IgD-negative memory B cell (primary cell): ENCODE measurements around the gene ZFP36L1. TPM values are rescaled to one million over a fixed set of nuclear protein-coding genes. Genes with fewer than 3 reads are reported as not detected.

Source experiments
- H3K27ac Mint-ChIP-seq, 3 donors: one replicate each; pipeline ENCODE4 v1.8.0; 2020 to 2022; ENCODE audit warnings: mild to moderate bottlenecking in 3 of 3, mixed read lengths in 3 of 3, moderate library complexity in 1 of 3
- H3K27me3 Mint-ChIP-seq: one replicate; pipeline ENCODE4 v1.8.0; 2021; ENCODE audit warnings: mixed read lengths
- H3K36me3 Mint-ChIP-seq: one replicate; pipeline ENCODE4 v1.8.0; 2020; ENCODE audit warnings: mild to moderate bottlenecking, mixed read lengths
- H3K4me1 Mint-ChIP-seq, 3 donors: one replicate each; pipeline ENCODE4 v1.8.0; 2020 to 2022; ENCODE audit warnings: mixed read lengths in 3 of 3, mild to moderate bottlenecking in 1 of 3
- H3K4me3 Mint-ChIP-seq, 4 donors: one replicate each; pipeline ENCODE4 v1.8.0; 2020 to 2022; ENCODE audit warnings: mild to moderate bottlenecking in 4 of 4, mixed read lengths in 4 of 4, moderate library complexity in 3 of 4
- H3K9me3 Mint-ChIP-seq, 3 donors: one replicate each; pipeline ENCODE4 v1.8.0; 2020 to 2021; ENCODE audit warnings: mixed read lengths in 3 of 3, mild to moderate bottlenecking in 1 of 3
- polyA plus RNA-seq: library from polyadenylated mRNA; unstranded; fragments of 300-500 nt; fragmentation: Illumina TruSeq; gene quantifications from one replicate; pipeline ENCODE4 v1.2.3, GENCODE V29; 2021

The ZFP36L1 gene
- polyA plus RNA-seq, 1 donor from 2014 or later = 275 TPM

DNA sequence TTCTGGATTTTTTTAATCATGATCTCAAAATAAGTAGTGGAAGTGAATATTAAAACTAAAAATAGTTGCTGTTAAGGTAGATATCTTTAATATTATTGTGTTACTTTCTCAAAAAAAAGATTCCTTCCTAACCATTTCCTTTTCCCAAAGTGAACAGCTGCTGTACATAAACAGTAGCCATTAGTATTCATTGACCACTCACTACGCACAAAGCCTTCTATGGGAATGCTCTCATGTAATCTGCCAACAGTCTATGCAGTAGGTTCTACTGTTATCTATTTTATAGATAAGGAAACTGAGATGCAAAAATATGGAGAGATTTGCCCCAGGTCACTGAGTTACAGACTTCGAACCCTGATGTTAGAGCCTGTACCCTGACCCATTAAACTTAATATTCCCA, 32.1 kb downstream of the ZFP36L1 start:
- H3K27me3 Mint-ChIP-seq = no peaks in the 10 kb centered on the region
- no peak overlapping the region for H3K4me3 Mint-ChIP-seq
- peaks cover 2 to 16% (median 10%) of the 10 kb centered on the region in 3 donors for H3K4me1 Mint-ChIP-seq
- H3K36me3 Mint-ChIP-seq = peaks cover 2% of the 10 kb centered on the region
- H3K27ac Mint-ChIP-seq = no peak overlapping the region
- H3K9me3 Mint-ChIP-seq = no peaks in the 10 kb centered on the region

DNA sequence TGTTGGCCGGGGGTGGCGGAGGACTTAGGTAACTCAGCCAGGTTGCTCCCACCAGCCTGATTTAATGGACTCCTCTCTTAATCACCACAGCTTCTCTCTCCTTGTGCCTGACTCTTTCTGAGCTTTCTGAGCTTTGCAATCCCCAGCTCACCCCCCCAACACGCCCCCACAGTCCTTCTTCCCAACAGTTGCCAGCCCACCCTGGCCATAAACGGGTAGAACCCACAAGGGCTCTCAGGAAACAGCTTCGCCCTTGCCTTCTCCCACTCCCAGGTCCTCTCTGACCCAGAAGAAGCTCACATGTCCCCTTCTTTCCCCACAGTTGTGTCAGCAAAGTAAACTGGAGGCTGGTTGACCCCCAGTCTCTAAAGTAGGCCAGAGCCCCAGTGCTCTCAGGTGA, 32.9 kb downstream of the ZFP36L1 start:
- H3K9me3 Mint-ChIP-seq = no peaks in the 10 kb centered on the region
- no peak overlapping the region for H3K27ac Mint-ChIP-seq
- peaks cover 2 to 16% (median 10%) of the 10 kb centered on the region in 3 donors for H3K4me1 Mint-ChIP-seq
- H3K36me3 Mint-ChIP-seq = peaks cover 2% of the 10 kb centered on the region
- no peak overlapping the region for H3K4me3 Mint-ChIP-seq
- no peaks in the 10 kb centered on the region for H3K27me3 Mint-ChIP-seq

DNA sequence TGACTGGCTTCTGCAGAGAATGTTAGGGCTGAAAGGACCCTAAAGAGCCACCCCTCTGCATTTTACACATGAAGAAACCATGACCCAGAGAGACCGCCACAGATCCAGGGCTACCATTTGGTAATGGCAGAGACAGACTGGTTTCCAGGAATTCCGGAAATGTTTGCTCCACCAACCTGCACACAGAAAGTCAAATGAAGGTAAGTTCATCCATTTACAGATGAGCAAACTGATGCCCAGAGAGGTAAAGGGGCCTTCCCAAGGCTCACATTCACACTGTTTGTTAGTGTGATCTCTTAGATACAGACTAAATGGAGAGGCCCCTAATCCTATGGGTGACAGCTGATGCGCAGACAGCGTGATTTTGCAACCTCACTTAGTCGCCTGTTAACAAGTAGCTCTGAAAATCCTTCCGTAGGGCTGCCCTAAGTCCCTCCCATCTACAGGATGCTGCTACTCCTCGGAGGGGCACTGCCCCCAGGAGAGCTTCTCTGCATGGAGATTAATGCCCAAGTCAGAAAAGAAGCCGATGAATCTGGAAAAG, 33.8 kb downstream of the ZFP36L1 start:
- H3K36me3 Mint-ChIP-seq = no peaks in the 10 kb centered on the region
- H3K27ac Mint-ChIP-seq = no peak overlapping the region
- peaks cover 2 to 16% (median 10%) of the 10 kb centered on the region in 3 donors for H3K4me1 Mint-ChIP-seq
- H3K4me3 Mint-ChIP-seq = no peak overlapping the region
- H3K27me3 Mint-ChIP-seq = no peaks in the 10 kb centered on the region
- no peaks in the 10 kb centered on the region for H3K9me3 Mint-ChIP-seq

DNA sequence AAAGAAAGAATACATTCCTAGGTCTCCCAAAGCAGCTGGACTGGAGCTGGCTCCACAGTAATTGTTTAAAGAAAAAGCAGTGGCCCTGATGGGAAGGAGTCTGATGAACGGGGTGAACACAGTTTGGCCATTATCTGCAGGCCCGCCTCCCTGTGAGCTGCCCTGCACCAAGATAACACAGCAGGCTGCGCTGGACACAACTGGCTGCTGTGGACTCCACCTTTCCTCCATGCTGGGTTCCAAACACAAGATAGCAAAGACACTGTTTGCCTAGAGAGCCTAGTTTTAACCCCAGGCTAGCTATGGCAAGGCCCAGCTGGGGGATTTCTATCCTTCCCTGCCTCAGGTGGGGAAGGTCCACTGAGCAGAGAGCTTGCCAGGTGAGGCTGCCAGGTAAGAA, 34.6 kb downstream of the ZFP36L1 start:
- Mint-ChIP-seq H3K36me3 (no peaks in the 10 kb centered on the region), H3K27me3 (no peaks in the 10 kb centered on the region), H3K4me3 (peak overlapping the region in 1 of 4 donors; percentile 17), H3K4me1 (peaks cover 2 to 16% (median 10%) of the 10 kb centered on the region in 3 donors), H3K9me3 (no peaks in the 10 kb centered on the region), H3K27ac (peak overlapping the region in 2 of 3 donors; percentile 33 to 46)

DNA sequence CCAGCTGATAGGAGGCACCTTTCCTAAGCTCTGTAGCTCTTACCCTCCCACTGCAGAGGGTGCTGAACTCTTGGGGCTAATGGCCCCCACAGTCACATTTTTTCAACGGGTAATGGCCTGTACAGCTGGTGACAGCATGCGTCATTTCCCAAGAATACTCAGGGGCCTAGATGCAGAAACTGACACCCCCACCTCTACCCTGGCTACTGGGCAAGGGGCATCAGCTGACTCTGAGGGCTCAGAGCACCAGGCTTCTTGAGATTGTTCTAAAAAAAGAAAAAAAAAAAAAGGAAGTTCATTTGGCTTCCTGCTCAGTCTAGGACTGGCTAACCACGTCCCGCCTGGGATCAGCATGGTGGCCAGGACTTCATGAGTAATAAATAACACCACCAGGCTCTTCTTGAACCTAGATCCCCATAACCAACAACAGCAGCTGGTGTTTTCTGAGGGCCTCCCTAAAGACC, 35.2 kb downstream of the ZFP36L1 start:
- Mint-ChIP-seq H3K4me3 (no peak overlapping the region), H3K4me1 (peaks cover 2 to 16% (median 10%) of the 10 kb centered on the region in 3 donors), H3K27ac (peak overlapping the region in 1 of 3 donors; percentile 33), H3K27me3 (no peaks in the 10 kb centered on the region), H3K36me3 (no peaks in the 10 kb centered on the region), H3K9me3 (no peaks in the 10 kb centered on the region)

DNA sequence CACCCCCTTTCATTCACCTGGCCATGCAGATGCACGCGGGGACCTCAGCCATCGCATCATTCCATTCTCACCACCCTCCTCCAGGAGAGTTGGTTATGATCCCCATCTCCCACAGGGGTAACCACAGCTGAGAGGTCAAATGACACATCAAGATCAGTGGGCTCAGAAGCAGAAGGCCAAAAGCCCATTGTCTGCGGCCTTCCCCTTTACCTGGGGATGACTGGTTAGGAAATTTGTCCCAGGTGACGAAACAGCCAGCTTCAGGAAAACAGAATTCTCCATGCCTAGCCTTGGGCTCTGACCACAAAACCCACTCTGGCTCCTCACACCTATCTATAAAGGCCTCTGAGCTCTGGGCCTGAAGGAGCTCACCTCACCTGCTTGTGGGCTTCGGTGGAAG, 36.1 kb downstream of the ZFP36L1 start:
- Mint-ChIP-seq H3K27ac (no peak overlapping the region), H3K4me3 (no peak overlapping the region), H3K4me1 (peaks cover 2 to 16% (median 9%) of the 10 kb centered on the region in 3 donors), H3K36me3 (no peaks in the 10 kb centered on the region), H3K9me3 (no peaks in the 10 kb centered on the region), H3K27me3 (no peaks in the 10 kb centered on the region)

DNA sequence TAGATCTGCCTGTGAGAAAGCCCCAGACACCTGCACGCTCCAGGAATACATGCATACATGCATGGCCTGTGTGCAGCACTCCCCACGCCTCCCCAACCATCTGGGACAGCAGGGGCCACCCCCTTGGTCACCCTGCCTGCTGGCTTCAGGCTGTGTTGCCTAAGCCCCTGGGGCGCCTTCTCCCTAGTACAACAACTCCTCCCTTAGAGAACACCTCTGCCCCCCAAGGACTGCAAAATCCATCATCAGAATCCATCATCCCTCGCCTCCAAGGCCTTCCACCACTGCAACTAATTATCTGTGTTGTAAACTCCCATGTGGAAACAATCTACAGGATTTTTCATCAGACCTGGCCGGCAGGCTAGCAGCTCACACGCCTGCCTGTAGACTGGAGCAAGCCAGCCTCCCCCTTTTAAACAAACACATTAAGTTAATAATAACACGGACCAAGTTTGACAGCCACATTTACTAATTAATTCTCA, 36.8 kb downstream of the ZFP36L1 start:
- Mint-ChIP-seq H3K36me3 (no peaks in the 10 kb centered on the region), H3K4me1 (peaks cover 2 to 16% (median 9%) of the 10 kb centered on the region in 3 donors), H3K4me3 (no peak overlapping the region), H3K27ac (no peak overlapping the region), H3K27me3 (no peaks in the 10 kb centered on the region), H3K9me3 (no peaks in the 10 kb centered on the region)

DNA sequence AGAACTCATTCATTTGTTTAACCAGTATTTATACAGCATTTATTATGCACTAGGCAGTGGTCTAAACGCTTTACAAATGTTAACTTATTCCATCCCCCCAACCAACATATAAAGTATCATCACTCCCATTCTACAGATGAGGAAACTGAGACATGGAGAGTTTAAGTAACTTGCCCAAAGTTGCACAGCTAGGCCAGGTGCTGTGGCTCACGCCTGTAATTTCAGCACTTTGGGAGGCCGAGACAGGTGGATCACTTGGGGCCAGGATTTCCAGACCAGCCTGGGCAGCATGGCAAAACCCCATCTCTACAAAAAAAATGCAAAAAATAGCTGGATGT, 37.9 kb downstream of the ZFP36L1 start:
- Mint-ChIP-seq H3K9me3 (no peaks in the 10 kb centered on the region), H3K36me3 (no peaks in the 10 kb centered on the region), H3K4me3 (no peak overlapping the region), H3K27me3 (no peaks in the 10 kb centered on the region), H3K27ac (no peak overlapping the region), H3K4me1 (peaks cover 2 to 16% (median 10%) of the 10 kb centered on the region in 3 donors)

DNA sequence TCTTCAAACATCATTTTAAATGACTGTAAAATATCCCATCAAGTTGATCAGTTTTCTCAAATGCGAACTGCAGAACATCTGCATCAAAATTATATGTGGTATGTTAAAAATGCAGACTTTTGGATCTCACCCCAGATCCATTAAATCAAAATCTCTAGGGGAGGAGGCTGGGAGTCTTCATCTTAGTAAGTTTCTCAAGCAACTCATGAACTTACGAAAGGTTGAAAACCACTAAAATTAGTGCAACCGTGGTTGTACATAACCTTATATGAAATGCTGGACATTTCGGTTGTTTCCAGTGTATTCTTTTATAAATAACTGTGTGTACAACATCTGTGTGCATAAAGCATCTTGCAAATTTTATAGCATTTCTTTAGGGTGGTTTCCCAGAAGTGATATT, 39.2 kb downstream of the ZFP36L1 start:
- H3K36me3 Mint-ChIP-seq = no peaks in the 10 kb centered on the region
- peaks cover 2 to 11% (median 10%) of the 10 kb centered on the region in 3 donors for H3K4me1 Mint-ChIP-seq
- no peaks in the 10 kb centered on the region for H3K27me3 Mint-ChIP-seq
- H3K4me3 Mint-ChIP-seq = no peak overlapping the region
- no peak overlapping the region for H3K27ac Mint-ChIP-seq
- H3K9me3 Mint-ChIP-seq = no peaks in the 10 kb centered on the region

DNA sequence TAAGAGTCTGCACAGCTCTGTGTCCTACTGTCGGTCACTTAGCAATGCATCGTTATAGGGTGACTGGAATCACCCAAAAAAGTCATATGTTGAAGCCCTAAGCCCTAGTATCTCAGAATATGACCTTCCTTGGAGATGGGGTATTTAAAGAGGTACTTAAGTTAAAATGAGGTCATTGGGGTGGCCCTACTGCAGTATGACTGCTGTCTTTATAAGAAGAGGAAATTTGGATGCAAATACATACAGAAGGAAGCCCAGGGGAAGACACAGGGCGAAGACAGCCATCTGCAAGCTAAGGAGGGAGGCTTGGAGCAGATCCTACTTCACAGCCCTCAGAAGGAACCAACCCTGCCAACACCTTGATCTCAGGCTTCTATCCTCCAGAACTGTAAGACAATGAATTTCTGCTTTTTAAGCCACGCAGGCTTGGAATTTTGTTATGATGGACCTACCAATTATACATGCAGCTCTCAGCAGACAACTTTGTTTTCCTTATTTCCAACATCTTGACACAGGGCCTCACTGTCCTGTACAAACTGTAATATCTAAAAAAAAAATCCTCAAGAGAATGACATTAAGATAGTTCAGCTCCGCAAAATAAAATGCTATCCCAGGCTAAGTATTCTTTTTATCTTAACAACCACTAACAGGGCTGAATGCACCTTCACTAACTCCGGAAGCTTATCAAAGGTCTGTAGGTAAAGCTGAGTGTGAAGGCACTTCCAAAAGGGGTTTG, 40.4 kb downstream of the ZFP36L1 start:
- H3K4me1 Mint-ChIP-seq = peaks cover 2 to 6% (median 5%) of the 10 kb centered on the region in 3 donors
- H3K9me3 Mint-ChIP-seq = no peaks in the 10 kb centered on the region
- no peaks in the 10 kb centered on the region for H3K27me3 Mint-ChIP-seq
- H3K36me3 Mint-ChIP-seq = no peaks in the 10 kb centered on the region
- no peak overlapping the region for H3K27ac Mint-ChIP-seq
- H3K4me3 Mint-ChIP-seq = no peak overlapping the region

DNA sequence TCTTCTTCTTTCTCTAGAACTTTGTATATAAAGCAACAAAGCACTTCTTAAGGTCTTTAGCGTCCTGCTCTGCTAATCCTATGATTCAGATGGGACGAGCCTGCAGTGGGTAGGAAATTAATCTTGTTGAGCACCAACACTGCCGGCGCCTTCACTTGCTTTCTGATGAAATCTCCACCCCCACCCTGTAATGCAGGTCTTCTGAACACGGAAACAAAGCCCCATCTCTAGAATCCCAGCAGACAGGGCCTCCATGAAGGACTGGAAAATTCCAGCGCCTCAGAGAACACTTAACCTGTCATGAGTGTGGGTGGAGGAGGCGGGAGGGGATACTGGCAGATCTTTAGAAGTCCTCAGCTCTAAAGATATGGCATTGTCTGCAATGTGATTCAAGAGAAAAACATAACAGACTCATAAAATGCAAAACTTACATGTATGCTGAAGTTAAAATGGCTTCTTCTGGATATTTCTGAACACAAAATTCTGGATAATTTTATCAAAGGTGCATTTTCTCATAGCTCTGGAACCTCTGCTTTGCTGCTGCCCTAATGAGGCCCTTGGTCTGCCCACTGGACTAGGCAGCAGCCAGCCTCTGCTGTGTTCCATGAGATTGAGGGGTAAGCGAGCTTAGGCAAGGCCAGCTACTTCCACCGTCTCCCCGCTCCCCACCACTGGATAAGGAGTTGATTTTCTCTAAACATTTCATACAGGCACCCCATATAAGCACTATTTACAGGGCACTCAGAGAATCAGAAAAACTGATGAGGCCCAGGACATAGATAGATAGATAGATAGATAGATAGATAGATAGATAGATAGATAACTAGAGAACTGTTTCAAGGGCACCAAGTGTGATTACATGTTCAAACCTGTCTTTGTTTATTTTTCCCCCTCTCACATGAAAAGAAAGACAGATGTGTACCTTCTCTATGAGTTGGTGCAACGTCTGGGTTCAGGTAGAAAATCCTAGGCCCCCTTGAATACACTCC, 43.1 kb downstream of the ZFP36L1 start:
- Mint-ChIP-seq H3K27ac (peak overlapping the region in 1 of 3 donors; percentile 47), H3K9me3 (no peaks in the 10 kb centered on the region), H3K4me1 (peaks cover 0 to 2% (median 0%) of the 10 kb centered on the region in 3 donors), H3K27me3 (no peaks in the 10 kb centered on the region), H3K36me3 (no peaks in the 10 kb centered on the region), H3K4me3 (no peak overlapping the region)

DNA sequence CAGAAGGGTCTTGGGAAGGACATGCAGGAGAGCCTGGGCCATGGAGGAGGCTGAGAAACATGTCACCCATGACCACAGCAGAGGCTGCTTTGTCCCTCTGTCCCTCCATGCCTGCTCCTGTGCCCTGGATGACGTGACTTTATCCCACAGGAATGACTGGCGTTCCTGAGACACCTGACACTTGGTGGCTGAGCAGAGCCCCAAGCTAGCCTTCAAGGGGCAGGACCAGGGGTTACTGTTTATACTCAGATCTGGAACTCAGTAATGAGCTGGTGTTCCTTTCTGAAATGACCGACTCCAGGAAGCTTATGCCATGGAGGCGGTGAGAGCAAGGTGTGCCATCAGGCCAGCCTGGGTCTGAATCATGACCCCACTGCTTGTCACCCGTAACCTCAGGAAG, 44.2 kb downstream of the ZFP36L1 start:
- Mint-ChIP-seq H3K36me3 (no peaks in the 10 kb centered on the region), H3K9me3 (no peaks in the 10 kb centered on the region), H3K27ac (no peak overlapping the region), H3K27me3 (no peaks in the 10 kb centered on the region), H3K4me1 (peaks cover 1 to 4% (median 2%) of the 10 kb centered on the region in 3 donors), H3K4me3 (no peak overlapping the region)

DNA sequence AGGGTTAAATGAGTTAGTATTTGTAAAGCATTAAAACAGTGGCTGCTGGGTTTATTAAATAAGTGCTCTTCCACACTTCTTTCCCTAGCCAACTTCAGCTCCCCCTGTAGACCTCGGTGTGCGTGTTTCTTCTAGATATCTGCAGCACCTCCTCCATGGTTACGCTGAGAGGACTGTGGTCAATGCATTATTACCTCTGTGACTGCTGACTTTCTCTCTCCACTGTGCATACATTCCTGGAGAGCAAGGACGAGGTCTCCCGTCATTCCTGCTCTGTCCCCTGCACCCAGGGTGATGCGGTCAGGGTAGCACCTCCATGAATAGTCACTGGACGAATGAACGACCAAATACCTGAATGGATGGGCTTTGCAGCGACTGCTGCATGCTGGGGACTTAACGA, 44.6 kb downstream of the ZFP36L1 start:
- no peaks in the 10 kb centered on the region for H3K36me3 Mint-ChIP-seq
- H3K4me1 Mint-ChIP-seq = peaks cover 1 to 5% (median 4%) of the 10 kb centered on the region in 3 donors
- no peaks in the 10 kb centered on the region for H3K27me3 Mint-ChIP-seq
- no peak overlapping the region for H3K4me3 Mint-ChIP-seq
- H3K27ac Mint-ChIP-seq = no peak overlapping the region
- no peaks in the 10 kb centered on the region for H3K9me3 Mint-ChIP-seq

DNA sequence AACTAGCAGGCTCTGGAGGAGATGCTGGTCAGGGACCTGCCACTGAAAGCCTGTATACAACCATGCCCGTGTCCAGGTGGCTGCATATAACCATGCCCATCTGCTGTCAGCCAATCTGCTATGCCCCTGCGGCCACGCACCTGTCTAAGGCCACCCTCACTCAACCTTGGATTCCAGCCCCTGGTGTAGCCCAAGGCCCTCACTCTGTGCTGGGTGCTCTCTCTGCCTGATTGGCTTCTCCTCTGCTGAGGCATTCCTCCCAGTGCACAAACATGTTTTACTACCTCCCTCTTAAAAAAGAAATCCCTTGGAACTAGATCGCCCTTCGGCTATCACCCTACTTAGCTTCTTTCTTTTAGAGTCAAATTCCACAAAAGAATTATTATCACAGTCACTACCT, 45.5 kb downstream of the ZFP36L1 start:
- peaks cover 7 to 9% (median 8%) of the 10 kb centered on the region in 3 donors for H3K4me1 Mint-ChIP-seq
- no peaks in the 10 kb centered on the region for H3K9me3 Mint-ChIP-seq
- H3K27me3 Mint-ChIP-seq = no peaks in the 10 kb centered on the region
- peak overlapping the region in 1 of 3 donors; percentile 0 for H3K27ac Mint-ChIP-seq
- H3K4me3 Mint-ChIP-seq = no peak overlapping the region
- H3K36me3 Mint-ChIP-seq = no peaks in the 10 kb centered on the region

DNA sequence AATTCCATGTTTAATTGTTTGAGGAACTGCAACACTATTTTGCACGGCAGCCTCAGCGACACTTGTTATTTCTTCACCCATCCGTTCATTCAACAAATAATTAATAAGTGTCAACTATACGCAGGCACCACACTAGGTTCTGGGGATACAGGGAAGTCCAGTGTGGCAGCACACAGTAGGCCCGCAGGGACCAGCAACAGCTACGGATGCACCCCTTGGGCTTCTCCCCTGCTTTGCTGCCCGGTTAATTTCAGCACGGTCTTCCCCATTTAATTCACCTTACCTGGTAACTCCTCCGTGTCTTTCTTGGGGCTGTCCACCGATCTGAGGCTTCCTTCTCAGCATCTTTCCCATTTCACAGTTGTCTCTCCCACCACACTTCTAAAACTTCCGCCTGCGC, 48.3 kb downstream of the ZFP36L1 start:
- Mint-ChIP-seq H3K4me3 (no peak overlapping the region), H3K27ac (peak overlapping the region in 1 of 3 donors; percentile 13)

More for the DNA sequence above, 48.3 kb downstream of the ZFP36L1 start:
- peaks cover 0 to 2% (median 0%) of the 10 kb centered on the region in 3 donors for H3K9me3 Mint-ChIP-seq
- H3K4me1 Mint-ChIP-seq = peaks cover 18 to 29% (median 27%) of the 10 kb centered on the region in 3 donors
- H3K36me3 Mint-ChIP-seq = peaks cover 2% of the 10 kb centered on the region
- H3K27me3 Mint-ChIP-seq = no peaks in the 10 kb centered on the region
